GM21526 (cell line): ENCODE measurements around the gene FAH.
"Not testable (repeated sequence)": the region's sequence is repeated elsewhere in the genome, so short reads cannot be mapped to it uniquely, and the experiment has no call there.

Source experiments
- ATAC-seq: cut with Tn5 transposase; IDR thresholded peaks from one replicate; pipeline ENCODE4 v1.9.1; 2021; ENCODE audit warnings: moderate library complexity; ENCODE audit not compliant: unreplicated experiment, low FRiP score

Gene FAH

DNA sequence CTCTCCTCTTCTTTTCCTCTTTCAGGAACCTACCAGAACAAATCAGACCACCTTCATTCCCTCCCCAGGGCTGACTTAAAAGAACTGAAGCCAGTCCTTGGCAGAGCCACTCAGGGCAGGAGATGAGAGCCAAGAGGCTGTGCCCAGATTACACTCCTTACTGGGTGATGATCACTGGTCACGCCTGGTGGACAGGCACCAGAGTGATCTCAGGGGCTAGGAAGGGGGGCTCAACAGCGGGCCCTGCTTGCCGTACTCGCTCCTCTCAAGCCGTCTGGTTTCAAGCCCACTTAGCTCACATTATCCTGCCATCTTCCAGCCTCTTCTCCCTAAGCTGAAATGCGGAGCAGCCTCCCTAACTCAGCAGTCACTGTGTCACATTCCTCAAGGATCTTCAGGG is 1.7 kb upstream of the FAH start:
- ATAC-seq: no peak

DNA sequence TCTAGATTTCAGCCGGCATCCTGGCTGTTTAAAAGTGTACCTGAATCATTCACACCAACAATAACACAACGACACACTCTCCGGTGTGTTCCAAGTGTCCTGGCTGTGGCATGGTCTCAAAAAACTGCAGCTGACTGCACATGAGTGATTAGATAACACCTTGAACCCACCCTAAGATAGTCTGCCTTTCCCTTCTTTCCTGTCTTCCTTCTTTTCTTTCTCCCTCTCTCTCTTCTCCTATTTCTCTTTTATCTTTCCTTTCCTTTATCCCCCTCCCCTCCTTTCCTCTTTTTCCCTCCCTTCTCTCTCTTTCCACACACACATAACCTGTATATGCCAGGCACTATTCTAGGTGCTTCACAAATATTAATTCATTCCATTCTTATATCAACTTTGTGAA is 1.2 kb upstream of the FAH start:
- no peak for ATAC-seq

DNA sequence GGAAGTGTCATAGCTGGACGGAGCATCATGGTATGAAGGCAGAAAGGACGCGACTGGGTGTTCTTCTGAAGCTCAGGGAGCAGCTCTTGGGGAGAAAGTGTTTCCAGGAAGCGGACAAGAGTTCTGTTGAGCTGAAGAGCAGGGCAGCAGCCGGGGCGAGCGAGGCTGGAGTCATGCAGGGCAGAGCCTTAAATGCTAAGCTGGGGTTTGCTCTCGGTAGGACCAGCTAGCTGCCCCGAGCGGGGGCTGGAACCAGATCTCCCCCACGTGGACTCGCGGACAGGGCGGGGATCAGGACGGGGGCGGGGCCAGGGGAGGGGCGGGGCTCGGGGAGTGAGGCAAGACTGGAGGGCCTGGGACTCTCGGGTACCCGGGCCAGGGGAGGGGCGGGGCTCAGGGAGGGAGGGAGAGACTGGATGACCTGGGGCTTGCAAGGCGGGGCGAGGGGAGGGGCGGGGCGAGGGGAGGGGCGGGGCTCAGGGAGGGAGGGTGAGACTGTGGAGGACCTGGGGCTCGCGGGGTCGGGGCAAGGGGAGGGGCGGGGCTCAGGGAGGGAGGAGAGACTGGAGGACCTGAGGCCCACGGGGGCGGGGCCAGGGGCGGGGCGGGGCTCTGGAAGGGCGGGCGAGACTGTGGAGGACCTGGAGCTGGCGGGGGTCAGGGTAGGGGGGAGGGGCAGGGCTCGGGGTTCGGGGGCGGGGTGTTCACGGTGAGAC is 461 bp upstream of the FAH start:
- peak; percentile 41 for ATAC-seq

DNA sequence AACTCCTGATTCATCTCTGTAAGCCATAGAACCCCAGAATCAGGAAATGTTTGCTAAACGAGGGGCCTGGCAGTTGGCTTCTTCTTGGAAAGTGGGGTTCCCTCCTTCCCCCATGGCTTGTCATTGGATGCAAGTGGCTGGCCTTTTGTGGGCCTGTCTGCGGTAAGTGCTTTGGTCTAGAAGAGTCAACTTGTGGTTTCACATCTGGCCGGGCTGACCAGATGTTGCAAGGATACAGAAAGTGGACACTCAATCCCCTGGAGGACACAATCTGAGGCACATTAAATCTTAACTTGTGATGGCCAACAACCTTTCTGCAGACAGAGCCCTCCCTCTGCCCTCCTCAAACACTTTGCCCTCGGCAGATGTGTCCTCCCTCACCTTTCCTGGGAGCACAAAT is 1.1 kb downstream of the FAH start:
- no peak for ATAC-seq

DNA sequence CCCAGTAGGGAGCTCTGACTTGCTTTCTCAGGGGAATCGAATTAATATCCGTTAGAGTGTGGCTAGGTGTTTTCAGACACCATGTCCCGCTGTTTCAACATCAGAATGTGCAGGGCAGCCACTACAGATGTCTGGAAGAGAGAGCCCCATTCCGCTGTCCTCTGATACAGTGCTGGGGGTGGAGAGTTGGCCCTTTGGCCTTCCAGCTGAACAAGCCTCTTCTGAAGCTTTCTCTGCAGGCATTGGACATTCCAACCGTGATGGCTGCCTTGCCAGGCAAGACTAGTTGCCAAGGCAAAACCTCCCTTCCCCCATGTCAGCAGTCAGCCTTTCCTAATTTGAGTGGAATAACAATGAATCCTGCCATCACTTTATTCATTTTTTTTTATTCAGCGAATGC is 1.5 kb downstream of the FAH start:
- no peak for ATAC-seq

DNA sequence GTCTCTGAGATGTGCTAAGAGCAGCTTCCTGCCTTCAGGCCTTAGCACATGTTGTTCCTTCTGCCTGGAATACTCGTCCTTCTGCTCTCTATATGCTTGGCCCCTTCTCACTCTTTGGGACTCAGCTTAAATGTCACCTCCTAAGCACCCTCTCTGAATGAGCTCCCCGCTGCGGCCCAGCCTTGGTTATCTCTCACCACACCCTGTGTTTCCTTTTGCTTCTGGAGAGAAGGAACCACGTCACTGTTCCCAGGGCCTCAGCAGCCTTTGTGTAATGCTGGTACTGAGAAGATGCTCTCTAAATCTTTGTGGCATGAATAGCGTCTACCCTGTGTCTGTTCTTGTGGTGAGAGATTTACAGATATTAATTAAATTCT is 2.2 kb downstream of the FAH start:
- ATAC-seq: no peak

DNA sequence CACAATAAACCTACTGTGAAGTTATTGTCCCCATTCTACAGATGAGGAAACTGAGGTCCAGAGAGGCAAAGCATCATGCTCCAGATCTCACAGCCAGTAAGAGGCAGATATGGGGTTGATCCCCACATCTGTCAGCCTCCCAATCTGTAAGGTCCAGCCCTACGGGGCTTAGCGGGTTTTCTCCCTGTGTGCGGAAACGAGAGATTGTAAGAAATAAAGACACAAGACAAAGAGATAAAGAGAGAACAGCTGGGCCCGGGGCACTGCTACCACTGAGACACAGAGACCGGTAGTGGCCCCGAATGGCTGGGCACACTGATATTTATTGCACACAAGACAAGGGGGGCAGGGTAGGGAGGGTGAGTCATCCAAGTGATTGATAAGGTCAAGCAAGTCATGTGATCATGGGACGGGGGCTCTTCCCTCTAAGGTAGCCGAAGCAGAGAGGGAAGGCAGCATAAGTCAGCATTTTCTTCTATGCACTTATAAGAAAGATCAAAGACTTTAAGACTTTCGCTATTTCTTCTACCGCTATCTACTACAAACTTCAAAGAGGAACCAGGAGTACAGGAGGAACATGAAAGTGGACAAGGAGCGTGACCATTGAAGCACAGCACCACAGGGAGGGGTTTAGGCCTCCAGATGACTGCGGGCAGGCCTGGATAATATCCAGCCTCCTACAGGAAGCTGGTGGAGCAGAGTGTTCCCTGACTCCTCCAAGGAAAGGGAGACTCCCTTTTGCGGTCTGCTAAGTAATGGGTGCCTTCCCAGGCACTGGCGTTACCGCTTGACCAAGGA is 2.8 kb downstream of the FAH start:
- not testable (repeated sequence) for ATAC-seq

DNA sequence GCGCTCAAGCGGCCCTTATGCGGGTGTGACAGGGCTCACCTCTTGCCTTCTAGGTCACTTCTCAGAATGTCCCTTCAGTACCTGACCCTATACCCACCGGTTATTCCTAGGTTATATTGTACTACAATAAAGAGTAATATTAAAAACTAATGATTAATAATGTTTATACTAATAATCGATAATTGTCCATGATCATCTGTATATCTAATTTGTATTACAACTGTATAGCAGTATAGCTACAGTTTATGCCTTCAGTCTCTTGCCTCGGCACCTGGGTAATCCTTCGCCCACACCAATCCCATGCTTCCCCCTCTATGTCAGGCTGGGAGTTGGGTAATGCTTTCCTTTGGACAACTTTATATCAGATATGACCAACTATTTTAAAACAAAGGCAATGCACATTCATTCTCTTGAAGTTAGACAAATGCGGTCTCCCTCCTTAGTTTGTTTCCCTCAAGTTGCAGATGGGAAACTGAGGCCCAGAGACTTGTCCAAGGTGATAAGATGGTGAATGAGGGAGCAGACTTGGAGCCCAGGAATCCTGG is 3.4 kb downstream of the FAH start:
- no peak for ATAC-seq

DNA sequence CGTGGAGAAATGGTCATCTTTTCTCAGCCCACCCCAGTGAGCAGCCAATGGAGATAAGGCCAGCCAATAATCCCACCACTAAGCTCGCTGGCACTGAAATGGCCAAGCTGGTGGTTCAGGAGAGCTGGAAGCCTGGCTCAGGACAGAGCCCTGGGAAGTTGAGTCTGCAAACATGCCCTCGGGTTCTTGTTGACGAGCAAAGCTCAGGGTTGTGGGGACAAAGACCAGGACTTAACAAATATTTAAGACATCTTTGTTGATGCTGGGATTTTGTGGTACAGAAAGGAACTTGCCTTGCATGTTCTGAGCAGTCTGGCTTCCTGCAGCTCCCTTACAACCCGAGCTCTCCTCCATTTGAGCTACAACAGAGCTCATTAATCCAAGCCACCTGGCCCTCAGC is 4.4 kb downstream of the FAH start:
- no peak for ATAC-seq

DNA sequence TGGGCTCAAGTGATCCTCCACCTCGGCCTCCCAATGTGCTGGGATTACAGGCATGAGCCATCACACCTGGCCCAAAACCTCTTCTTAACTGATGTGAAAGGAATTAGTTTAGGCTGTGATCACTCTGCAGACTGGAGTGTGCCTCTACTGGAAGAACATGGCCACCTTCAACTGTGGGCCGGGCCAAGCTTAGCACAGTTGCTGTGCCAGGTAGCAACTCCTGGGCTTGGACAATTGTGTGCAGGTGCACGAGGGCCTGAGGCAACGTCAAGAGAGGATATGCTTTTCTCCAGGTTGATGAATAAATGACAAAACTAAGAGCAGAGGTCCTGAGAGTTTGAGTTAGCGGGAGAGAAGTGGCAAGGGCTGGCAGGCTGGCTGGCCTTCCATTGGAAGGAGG is 6.5 kb downstream of the FAH start:
- ATAC-seq: no peak

DNA sequence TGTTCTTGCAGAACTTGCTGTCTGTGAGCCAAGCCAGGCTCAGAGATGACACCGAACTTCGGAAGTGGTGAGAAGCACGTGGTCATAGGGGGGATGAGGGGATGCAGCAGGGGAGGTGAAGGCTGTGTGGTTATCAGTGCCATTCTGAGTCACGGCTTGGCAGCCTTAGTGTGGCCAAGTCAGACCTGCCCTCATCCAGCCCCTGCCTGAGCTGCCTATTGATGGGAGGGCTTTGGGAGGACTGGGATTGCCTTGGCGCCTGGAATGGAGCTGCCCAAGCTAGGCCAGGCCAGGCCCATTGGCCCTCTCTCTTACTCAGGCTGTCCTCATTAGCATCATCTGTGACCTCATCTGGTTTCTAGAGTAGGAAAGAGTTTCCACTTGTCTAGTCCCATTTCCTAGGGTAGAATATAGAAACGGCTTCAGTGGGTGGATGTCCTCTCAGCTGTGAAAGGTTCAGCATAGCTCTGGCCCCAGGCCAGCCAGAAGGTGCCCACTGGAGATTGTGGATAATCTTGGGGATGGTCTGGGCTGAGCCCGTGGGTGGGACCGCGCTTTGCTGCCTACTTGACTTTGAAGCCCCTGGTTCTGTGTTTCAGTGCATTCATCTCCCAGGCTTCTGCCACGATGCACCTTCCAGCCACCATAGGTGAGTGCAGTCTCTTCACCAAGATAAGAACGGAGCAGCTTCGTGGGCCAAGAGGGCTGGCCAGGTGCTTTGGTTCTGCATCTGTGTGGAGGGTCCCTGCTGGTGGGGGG is 7.2 kb downstream of the FAH start:
- peak; percentile 40 for ATAC-seq

DNA sequence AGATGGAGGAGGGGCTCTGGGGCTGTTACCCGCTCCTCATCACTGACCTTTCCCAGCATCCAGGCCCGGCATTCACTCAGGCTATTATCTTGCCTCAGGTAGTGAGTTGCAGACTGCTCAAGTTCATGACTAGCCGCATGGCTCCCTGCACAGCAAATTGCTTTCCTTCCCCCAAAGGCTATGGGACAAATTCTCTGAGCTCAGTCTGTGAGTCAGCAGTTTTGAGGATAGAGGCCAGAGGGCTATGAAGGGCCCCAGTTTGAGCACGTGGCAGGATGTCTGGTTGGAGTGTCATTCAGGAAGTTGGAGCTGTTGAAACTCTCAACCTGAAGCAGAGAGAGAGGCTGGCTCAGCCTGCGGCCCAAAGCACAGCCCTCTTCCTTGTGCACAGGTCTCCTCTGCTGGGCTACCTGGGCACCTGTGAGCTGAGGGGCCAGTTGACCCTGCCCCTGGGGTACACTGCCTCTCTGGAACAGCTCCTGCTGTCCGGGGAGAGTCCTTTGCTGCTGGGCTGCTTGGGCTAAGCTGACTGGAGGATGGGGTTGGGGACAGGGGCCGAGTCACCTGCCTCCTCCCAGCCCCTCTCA is 7.9 kb downstream of the FAH start:
- peak; percentile 55 for ATAC-seq

DNA sequence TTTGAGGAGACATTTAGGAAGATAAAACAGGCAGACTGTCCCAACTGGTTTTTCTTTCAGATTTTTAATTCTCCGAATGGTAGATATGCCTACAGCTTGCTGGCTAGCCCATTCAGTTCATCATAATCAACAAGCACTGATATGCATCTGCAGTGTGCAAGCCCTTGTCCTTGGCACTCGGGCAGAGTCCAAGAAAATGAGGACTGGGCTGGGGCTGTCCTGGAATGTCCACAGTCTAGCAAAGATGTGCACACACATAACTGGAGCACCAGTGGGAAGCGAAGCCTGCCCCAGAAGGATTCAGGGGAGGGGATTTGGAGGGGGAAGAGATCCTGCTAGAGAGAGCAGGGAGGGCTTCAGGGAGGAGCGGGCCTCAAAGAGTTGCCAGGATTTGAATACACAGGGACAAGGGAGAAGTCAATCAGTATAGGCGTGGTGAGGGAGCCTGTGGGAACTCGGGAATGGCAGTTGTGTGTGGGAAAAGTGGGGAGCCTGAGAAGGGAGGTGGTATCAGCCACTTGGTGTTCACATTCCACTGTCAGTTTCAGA is 8.7 kb downstream of the FAH start:
- ATAC-seq: no peak

DNA sequence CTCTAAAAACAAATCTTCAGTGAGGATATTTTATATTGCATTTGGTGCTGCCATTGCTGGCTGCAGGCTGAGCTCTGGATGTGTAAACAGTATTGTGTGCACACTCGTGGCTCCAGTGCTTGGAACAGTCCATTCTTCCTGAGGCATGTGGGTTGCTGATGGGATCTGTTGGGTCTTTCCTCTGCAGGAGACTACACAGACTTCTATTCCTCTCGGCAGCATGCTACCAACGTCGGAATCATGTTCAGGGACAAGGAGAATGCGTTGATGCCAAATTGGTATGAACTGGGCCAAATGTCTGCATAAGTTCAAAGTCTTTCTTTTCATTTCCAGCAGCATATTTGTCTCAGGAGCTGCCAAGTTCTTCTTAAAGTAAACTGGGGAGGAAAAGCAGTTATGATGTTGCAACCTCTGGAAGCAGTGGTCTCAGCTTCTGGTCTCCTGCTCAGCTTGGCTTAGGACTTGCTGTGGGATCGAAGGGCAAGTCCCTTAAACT is 9.3 kb downstream of the FAH start:
- no peak for ATAC-seq

DNA sequence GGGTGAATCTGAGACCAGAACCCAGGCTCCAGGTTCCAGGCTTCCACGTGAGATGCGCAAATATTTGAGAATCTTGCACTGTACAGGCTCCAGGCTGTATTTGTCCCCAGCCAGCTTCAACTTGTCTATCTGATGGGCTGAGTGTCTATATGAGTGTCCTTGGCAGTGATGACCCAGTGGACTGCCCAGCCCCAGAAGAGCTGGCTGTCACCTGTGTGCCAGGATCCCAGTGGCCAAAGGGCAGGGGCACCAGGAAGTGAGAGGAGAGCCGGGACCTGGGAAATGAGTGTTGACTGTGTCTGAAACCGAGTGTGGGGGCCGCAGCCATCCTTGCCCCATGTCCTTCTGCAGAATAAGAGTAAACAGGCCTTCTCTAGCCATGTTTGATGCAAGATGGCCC is 10.4 kb downstream of the FAH start:
- no peak for ATAC-seq

DNA sequence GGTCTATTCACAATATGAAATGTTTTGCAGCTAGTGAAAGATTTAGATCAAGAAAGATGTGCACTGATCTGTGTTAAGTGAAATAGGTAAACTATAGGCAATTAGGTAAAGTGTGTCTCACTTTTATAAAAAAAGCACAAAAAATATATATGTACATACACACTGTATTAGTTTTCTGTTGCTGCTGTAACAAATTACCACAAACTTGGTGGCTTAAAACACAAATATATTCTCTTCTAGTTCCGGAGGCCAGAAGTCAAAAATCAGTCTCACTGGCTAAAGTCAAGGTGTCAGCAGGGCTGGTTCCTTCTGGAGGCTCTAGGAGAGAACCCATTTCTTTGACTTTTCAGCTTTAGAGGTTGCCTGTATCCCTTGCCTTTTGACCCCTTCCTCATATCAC is 11.1 kb downstream of the FAH start:
- ATAC-seq: no peak

DNA sequence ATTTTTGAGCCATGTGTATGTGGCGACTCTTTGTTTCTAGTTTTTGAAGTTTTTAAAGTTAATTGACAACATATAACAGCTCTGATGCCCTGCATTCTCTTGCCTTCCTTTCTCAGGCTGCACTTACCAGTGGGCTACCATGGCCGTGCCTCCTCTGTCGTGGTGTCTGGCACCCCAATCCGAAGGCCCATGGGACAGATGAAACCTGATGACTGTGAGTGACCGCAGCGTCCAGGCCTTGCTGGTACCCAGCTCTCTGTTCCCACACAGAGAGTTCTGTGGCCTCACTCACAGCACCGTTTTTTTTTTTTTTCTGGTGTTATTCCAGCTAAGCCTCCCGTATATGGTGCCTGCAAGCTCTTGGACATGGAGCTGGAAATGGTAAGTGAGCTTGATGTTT is 15.1 kb downstream of the FAH start:
- no peak for ATAC-seq

DNA sequence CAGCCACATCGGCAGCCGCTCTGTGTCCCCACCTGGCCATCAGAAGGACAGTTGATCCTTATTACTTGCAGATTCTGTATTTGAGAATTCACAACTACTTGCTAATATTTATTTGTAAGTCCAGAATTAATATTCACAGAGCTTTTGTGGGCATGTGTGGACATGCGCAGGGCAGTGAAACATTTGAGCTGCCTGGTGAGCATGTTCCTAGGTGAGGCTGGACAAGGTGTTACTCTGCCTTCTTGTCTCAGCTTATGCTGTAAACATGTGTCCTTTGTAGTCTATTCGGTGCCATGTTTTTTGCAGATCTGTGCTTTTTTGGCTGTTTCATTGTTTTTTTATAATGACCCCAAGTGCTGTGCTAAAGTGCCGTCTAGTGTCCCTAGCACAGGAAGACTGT is 15.6 kb downstream of the FAH start:
- ATAC-seq: no peak

DNA sequence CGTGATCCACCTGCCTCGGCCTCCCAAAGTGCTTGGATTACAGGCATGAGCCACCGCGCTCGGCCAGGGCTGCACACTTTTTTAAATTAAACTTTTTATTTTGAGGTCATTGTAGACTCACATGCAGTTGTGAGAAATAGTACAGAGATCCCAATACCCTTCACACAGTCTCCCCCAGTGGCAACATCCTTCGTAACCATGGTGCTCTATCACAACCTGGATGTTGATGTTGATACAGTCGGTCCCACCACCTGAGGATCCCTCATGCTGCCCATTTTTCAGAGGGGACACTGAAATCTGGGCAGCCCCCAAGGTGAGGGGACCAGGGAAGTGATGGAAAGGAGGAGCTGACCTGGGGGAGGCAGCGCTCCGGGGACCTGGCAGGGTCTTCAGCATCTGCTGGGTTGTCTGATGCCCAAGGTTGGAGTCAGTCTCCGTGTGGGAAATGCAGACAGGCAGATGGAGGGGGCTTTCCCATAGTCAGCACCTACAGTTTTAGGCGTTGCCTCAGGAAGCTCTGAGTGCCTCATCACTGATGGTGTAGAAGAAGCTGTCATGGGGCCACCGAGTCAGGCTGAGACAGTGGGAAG is 17.1 kb downstream of the FAH start:
- ATAC-seq: no peak

DNA sequence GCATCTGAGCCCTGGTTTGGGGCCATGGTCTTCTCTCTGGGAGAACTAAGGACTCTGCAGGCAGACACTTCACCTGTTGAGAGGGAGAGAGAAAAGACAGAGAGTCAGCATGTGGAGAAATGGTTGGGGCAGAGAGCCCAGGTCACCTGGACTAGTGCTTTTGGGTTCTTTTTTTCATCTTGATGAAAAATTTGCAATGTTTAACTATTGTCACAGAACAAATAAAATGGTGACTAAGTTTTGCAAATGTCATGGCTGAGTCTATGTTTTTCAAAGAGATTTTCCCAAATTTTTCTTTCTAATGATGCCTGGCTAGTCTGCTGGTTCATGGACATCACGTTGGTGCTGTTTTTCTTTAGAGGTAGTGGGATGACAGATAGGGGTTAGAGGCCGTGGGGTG is 17.8 kb downstream of the FAH start:
- no peak for ATAC-seq
